Keratinocyte (primary cell): ENCODE results near the gene BEGAIN.

Experiments used
- CTCF ChIP-seq, 3 experiments: IDR thresholded peaks in 1 of 3; conservative IDR thresholded peaks in 1 of 3; optimal IDR thresholded peaks in 1 of 3; 2 replicates in 2 of 3; 3 replicates in 1 of 3; pipeline versions ENCODE3 to v1.5.1; 2011; ENCODE audit warnings: low read length in 3 of 3, mild to moderate bottlenecking in 3 of 3, moderate library complexity in 2 of 3, control low read depth in 1 of 3, inconsistent platforms in 1 of 3; ENCODE audit not compliant: insufficient read depth in 2 of 3; ENCODE audit errors: extremely low read depth in 1 of 3
- EZH2 ChIP-seq: IDR thresholded peaks from one replicate; pipeline ENCODE4 v1.6.1; 2012; ENCODE audit warnings: inconsistent platforms, mild to moderate bottlenecking, low read length, moderate library complexity

DNA sequence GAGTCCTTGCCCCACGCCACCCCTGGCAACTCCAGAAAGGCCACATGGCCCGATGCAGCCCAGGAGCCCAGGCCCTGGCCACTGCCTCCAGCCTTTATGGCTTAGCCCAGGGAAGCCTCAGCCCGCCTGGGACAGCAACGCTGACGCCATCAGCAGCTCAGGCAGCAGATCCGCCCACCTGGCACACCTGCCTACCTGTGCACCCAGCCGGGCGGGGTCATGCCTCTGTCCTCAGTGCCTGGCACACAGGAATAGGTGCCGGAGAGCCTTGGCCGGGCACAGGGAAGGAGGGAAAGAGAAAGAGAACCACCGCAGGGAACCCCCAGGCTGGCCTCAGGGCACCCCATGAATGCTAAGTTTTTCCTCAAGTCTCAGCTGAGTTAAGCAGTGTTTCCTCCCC is 21.1 kb downstream of the BEGAIN start:
- TF ChIP-seq CTCF (optimal IDR thresholded peaks at IDR 0.05 in 1 of 3, IDR thresholded peaks at IDR 0.05 in 1 of 3, conservative IDR thresholded peaks at IDR 0.05 in 1 of 3; ENCODE audit: extremely low read depth in 1 of 3, insufficient read depth in 2 of 3, low read length in 3 of 3) (no peak), EZH2 (peak; percentile 44)
